ENCODE results near the gene USP44. TPM values are rescaled to one million over a fixed set of nuclear protein-coding genes. Genes with fewer than 3 reads are reported as not detected.
A peak's percentile ranks its signal among the peaks of the same experiment; 100 is the strongest.

The USP44 gene
- total and polyA plus RNA-seq, 2 of the 4 experiments (the other 2 are of a cell fraction) = 13.0 to 33.5 TPM

- in situ Hi-C loops (cut with MboI; ENCODE audit: low sequenced_read_pairs) (no loop called here), intact Hi-C loops (cut with micrococcal nuclease) (no loop called here), dilution Hi-C loops (cut with HindIII; ENCODE audit: low sequenced_read_pairs, unreplicated experiment) (no loop called here)
- no peaks in the 10 kb centered on the region for H3K27me3 ChIP-seq (ENCODE audit: control insufficient read depth, insufficient read depth, low read length)
- no peak overlapping the region for H2BK20ac ChIP-seq (ENCODE audit: low read depth, low read length)
- H3K23ac ChIP-seq (ENCODE audit: low read depth, low read length) = no peak overlapping the region; the same call in 1 of the 2 replicates
- CTCF ChIA-PET = interaction anchor here (1.0 to 1.5 kb wide), 2 partner anchors 10 to 12 kb away, joined by 4 read pairs; no protein-coding TSS in a partner anchor
- H2BK15ac ChIP-seq (ENCODE audit: low read depth, low read length) = no peak overlapping the region
- H3K79me1 ChIP-seq (ENCODE audit: low read depth in 1 of 2, low read length in 2 of 2) = no peaks in the 10 kb centered on the region
- no peak overlapping the region for H2AFZ ChIP-seq (replicated peaks; ENCODE audit: low read length, poor library complexity)
- WGBS, 2 experiments (ENCODE audit: extremely low coverage in 2 of 2, insufficient read length in 1 of 2) = no CpG with 5 or more reads among the region's 2 CpGs
- H4K91ac ChIP-seq (ENCODE audit: insufficient read depth, low read depth, low read length) = no peak overlapping the region
- H3K14ac ChIP-seq (replicated peaks; ENCODE audit: low read depth, low read length) = no peak overlapping the region
- H3K36me3 ChIP-seq (ENCODE audit: control insufficient read depth, insufficient read depth, low read length) = no peaks in the 10 kb centered on the region
- ATAC-seq (ENCODE audit: low read depth) = no peak
- no peak overlapping the region for H2AK5ac ChIP-seq (ENCODE audit: low read depth, low read length)
- POLR2A ChIA-PET (ENCODE audit: unreplicated experiment) = no interaction called here
- TF ChIP-seq CEBPB (IDR thresholded peaks at IDR 0.05; ENCODE audit: low read depth, low read length) (no peak), RCOR1 (IDR thresholded peaks at IDR 0.05; ENCODE audit: insufficient replicate concordance, low read length) (no peak), MXI1 (IDR thresholded peaks at IDR 0.05; ENCODE audit: borderline replicate concordance, low read depth, low read length) (no peak), NFE2L2 (IDR thresholded peaks at IDR 0.05; ENCODE audit: low read depth, low read length) (no peak)
- H3K4me3 ChIP-seq (ENCODE audit: insufficient read depth, low read depth, low read length) = no peak overlapping the region
- no peak overlapping the region for H3K27ac ChIP-seq (ENCODE audit: insufficient read depth, low read length)
- H3K4me1 ChIP-seq (ENCODE audit: control insufficient read depth, insufficient read depth, low read length) = peaks cover 4% of the 10 kb centered on the region
- no peak overlapping the region for H2BK5ac ChIP-seq (ENCODE audit: low read depth, low read length, poor library complexity, severe bottlenecking)
- no peaks in the 10 kb centered on the region for H4K20me1 ChIP-seq (ENCODE audit: insufficient read depth, low read length)
- no peak overlapping the region for H3K9ac ChIP-seq (ENCODE audit: low read depth, low read length)
- H2BK120ac ChIP-seq (ENCODE audit: low read depth, low read length) = peak overlapping the region; percentile 32; the same call in 1 of the 2 replicates
- no peak overlapping the region for H4K5ac ChIP-seq (ENCODE audit: low read depth, low read length)
- H3K9me1 ChIP-seq (ENCODE audit: insufficient read depth, low read length) = peaks cover 6% of the 10 kb centered on the region
- no peak overlapping the region for H4K8ac ChIP-seq (ENCODE audit: low read depth in 2 of 2, low read length in 2 of 2)
- H3K4ac ChIP-seq (ENCODE audit: low read depth, low read length) = no peak overlapping the region
- H2AK9ac ChIP-seq (replicated peaks; ENCODE audit: low read depth, low read length, poor library complexity) = no peak overlapping the region
- H3K4me2 ChIP-seq (ENCODE audit: low read depth, low read length) = no peak overlapping the region
- no peaks in the 10 kb centered on the region for H3K9me3 ChIP-seq (ENCODE audit: control insufficient read depth, insufficient read depth, low read length)
- no peak for DNase-seq
- BruUV-seq (replicated peaks) = no TSS peak
- no peak overlapping the region for H3K18ac ChIP-seq (ENCODE audit: low read depth, low read length)
- H3K56ac ChIP-seq (ENCODE audit: extremely low read depth, insufficient read depth, low read length) = no peak overlapping the region
Observed at GRCh38 chr12:95594136-95594535, 42.9 kb upstream of the USP44 start.

All from IMR-90 (cell line).